HL-60 (cell line): ENCODE results near the gene CHFR.

Source experiments
- DNase-seq, 2 experiments: peaks; one replicate each; pipeline ENCODE4 v3.0.0-alpha.2; 2010 to 2020; ENCODE audit warnings: low read depth in 1 of 2, low spot score in 1 of 2
- H3K27ac ChIP-seq: fragments of 250-450 bp; sonication (Bioruptor Pico); replicated peaks from 2 replicates; pipeline ENCODE4 v1.5.1; 2020; ENCODE audit warnings: mild to moderate bottlenecking, moderate library complexity
- H3K27me3 ChIP-seq: fragments of 250-450 bp; sonication (Bioruptor Pico); 2 replicates; pipeline ENCODE4 v1.5.1; 2021; ENCODE audit warnings: mild to moderate bottlenecking, moderate library complexity; ENCODE audit not compliant: insufficient read depth, poor library complexity, severe bottlenecking
- H3K4me3 ChIP-seq: replicated peaks from 2 replicates; pipeline ENCODE4 v1.5.1; 2011; ENCODE audit warnings: mild to moderate bottlenecking, control low read depth, low read length; ENCODE audit not compliant: insufficient read depth
- GABPA ChIP-seq: IDR thresholded peaks from 2 replicates; pipeline ENCODE4 v1.6.1; 2012; ENCODE audit warnings: low read depth
- POLR2AphosphoS5 ChIP-seq: IDR thresholded peaks from 2 replicates; pipeline ENCODE4 v1.6.1; 2012; ENCODE audit warnings: low read depth
- SPI1 ChIP-seq: IDR thresholded peaks from 2 replicates; pipeline ENCODE4 v1.6.1; 2012; ENCODE audit warnings: low read depth, mild to moderate bottlenecking, borderline replicate concordance
- TF ChIP-seq, protein P1 (sequence below): IDR thresholded peaks from 2 replicates; pipeline ENCODE4 v1.6.1; 2012; ENCODE audit warnings: low read depth; ENCODE audit not compliant: insufficient replicate concordance
- TF ChIP-seq, protein P2 (sequence below): IDR thresholded peaks from one replicate; pipeline ENCODE4 v1.5.1; 2011; ENCODE audit warnings: low read length, control low read depth, inconsistent platforms; ENCODE audit not compliant: insufficient read depth

The CHFR gene

DNA sequence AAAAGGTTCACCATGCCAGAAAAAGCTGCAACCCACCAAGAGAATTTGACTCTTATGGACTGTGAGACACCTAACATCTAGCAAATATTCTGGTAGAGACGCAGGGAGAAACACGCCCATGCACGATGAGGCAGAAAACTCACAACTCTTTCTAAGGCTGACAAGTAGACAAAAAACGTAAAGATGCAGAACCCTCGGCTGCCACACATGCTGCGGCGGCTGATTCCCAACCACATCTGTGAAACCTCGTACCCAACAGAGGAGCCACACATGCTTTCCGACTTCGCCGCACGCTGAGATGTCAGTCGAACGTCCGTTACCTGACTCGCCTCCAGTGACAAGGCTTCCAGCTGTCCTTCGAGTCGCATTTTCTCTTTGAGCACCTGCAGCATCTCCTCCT is 80.5 kb downstream of the CHFR start:
- Histone ChIP-seq H3K27me3 (no peaks in the 10 kb centered on the region), H3K4me3 (no peak overlapping the region), H3K27ac (no peak overlapping the region)
- DNase-seq = no peak
- TF ChIP-seq, protein P1, sequence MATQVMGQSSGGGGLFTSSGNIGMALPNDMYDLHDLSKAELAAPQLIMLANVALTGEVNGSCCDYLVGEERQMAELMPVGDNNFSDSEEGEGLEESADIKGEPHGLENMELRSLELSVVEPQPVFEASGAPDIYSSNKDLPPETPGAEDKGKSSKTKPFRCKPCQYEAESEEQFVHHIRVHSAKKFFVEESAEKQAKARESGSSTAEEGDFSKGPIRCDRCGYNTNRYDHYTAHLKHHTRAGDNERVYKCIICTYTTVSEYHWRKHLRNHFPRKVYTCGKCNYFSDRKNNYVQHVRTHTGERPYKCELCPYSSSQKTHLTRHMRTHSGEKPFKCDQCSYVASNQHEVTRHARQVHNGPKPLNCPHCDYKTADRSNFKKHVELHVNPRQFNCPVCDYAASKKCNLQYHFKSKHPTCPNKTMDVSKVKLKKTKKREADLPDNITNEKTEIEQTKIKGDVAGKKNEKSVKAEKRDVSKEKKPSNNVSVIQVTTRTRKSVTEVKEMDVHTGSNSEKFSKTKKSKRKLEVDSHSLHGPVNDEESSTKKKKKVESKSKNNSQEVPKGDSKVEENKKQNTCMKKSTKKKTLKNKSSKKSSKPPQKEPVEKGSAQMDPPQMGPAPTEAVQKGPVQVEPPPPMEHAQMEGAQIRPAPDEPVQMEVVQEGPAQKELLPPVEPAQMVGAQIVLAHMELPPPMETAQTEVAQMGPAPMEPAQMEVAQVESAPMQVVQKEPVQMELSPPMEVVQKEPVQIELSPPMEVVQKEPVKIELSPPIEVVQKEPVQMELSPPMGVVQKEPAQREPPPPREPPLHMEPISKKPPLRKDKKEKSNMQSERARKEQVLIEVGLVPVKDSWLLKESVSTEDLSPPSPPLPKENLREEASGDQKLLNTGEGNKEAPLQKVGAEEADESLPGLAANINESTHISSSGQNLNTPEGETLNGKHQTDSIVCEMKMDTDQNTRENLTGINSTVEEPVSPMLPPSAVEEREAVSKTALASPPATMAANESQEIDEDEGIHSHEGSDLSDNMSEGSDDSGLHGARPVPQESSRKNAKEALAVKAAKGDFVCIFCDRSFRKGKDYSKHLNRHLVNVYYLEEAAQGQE = no peak
- TF ChIP-seq SPI1 (no peak), GABPA (no peak), POLR2AphosphoS5 (no peak)
- TF ChIP-seq, protein P2, sequence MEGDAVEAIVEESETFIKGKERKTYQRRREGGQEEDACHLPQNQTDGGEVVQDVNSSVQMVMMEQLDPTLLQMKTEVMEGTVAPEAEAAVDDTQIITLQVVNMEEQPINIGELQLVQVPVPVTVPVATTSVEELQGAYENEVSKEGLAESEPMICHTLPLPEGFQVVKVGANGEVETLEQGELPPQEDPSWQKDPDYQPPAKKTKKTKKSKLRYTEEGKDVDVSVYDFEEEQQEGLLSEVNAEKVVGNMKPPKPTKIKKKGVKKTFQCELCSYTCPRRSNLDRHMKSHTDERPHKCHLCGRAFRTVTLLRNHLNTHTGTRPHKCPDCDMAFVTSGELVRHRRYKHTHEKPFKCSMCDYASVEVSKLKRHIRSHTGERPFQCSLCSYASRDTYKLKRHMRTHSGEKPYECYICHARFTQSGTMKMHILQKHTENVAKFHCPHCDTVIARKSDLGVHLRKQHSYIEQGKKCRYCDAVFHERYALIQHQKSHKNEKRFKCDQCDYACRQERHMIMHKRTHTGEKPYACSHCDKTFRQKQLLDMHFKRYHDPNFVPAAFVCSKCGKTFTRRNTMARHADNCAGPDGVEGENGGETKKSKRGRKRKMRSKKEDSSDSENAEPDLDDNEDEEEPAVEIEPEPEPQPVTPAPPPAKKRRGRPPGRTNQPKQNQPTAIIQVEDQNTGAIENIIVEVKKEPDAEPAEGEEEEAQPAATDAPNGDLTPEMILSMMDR = no peak

DNA sequence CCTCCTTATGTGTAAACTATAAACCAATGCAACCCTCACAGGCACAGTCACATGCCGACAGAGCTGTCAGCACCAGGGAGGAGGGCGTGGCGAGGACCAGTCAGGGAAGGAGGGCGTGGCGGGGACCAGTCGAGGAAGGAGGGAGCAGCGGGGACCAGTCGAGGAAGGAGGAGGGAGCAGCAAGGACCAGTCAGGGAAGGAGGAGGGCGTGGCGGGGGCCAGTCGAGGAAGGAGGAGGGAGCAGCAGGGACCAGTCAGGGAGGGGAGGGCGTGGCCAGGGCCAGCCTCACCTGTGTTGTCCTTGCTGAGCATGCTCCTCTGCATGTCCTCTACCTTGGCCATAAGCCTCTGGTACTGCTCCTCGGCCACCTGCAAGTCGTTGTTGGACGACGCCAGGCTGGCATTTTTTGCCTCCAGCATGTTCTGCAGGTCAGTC is 83.0 kb downstream of the CHFR start:
- no peak for DNase-seq
- H3K27me3 ChIP-seq = no peaks in the 10 kb centered on the region
- TF ChIP-seq GABPA = no peak

DNA sequence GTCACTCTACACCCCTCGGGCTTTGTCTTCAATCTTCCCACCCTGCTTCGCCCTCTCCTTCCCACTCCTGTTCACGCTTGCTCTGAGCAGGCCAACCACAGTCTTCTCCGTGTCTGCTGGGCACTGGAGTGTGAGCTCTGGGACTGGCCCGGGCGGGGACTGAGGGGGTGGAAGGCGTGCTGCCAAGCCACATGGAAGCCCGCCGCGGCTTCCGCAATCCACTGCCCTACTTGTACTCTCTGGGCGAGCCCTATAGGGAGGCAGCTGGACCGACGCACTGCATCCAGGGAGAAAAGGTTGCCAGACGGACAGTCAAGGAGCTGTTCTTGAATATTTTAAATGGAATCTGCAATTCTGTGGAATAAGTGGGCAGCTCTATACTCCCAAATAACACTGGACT is 83.5 kb downstream of the CHFR start:
- DNase-seq = no peak
- H3K4me3 ChIP-seq = no peak overlapping the region
- TF ChIP-seq, protein P1 = no peak
- no peak for TF ChIP-seq GABPA
- TF ChIP-seq, protein P2 = no peak
- no peak for TF ChIP-seq POLR2AphosphoS5
- H3K27me3 ChIP-seq = no peaks in the 10 kb centered on the region
- no peak overlapping the region for H3K27ac ChIP-seq

More for the DNA sequence above, 83.0 kb downstream of the CHFR start:
- Histone ChIP-seq H3K4me3 (no peak overlapping the region), H3K27ac (no peak overlapping the region)

DNA sequence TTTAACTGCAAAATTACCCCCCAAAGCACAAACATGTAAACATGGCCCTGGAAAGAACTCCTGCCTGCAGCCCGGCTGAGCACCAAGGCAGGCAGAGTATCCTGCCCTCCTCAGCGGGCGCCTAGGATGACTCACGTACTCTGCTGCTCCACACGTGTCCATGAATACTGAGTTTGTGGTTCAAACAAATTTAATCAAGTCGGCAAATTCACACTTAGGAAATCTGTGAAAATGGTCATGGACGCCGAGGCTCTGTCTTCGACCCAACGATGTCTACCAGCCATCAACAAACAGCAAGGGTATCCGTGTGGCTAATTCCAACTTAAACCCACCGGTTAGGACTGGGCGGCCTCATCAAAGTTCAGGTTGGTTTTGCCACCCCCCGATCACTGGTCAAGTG is 84.3 kb downstream of the CHFR start:
- H3K27me3 ChIP-seq = no peaks in the 10 kb centered on the region
- no peak for DNase-seq
- TF ChIP-seq, protein P2 = no peak
- TF ChIP-seq GABPA = no peak
- no peak for TF ChIP-seq POLR2AphosphoS5
- TF ChIP-seq, protein P1 = no peak
- TF ChIP-seq SPI1 = no peak

More for the DNA sequence above, 84.3 kb downstream of the CHFR start:
- no peak overlapping the region for H3K4me3 ChIP-seq
- no peak overlapping the region for H3K27ac ChIP-seq
